Measurements from ENCODE around the gene ZNF830. TPM values are rescaled to one million over a fixed set of nuclear protein-coding genes. Genes with fewer than 3 reads are reported as not detected.
"Not testable (repeated sequence)": the region's sequence is repeated elsewhere in the genome, so short reads cannot be mapped to it uniquely, and the experiment has no call there.

The ZNF830 gene, protein sequence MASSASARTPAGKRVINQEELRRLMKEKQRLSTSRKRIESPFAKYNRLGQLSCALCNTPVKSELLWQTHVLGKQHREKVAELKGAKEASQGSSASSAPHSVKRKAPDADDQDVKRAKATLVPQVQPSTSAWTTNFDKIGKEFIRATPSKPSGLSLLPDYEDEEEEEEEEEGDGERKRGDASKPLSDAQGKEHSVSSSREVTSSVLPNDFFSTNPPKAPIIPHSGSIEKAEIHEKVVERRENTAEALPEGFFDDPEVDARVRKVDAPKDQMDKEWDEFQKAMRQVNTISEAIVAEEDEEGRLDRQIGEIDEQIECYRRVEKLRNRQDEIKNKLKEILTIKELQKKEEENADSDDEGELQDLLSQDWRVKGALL
- total RNA-seq, result 10.7 TPM
- long read RNA-seq, transcript ZNF830-201 (1 exons, 2,246 nt), result major isoform, 8 of 8 reads
- long read RNA-seq, partial matches to known transcripts, result 0 of 8 reads
- long read RNA-seq, other reads (novel, unspliced or antisense), result 0 of 8 reads

DNA sequence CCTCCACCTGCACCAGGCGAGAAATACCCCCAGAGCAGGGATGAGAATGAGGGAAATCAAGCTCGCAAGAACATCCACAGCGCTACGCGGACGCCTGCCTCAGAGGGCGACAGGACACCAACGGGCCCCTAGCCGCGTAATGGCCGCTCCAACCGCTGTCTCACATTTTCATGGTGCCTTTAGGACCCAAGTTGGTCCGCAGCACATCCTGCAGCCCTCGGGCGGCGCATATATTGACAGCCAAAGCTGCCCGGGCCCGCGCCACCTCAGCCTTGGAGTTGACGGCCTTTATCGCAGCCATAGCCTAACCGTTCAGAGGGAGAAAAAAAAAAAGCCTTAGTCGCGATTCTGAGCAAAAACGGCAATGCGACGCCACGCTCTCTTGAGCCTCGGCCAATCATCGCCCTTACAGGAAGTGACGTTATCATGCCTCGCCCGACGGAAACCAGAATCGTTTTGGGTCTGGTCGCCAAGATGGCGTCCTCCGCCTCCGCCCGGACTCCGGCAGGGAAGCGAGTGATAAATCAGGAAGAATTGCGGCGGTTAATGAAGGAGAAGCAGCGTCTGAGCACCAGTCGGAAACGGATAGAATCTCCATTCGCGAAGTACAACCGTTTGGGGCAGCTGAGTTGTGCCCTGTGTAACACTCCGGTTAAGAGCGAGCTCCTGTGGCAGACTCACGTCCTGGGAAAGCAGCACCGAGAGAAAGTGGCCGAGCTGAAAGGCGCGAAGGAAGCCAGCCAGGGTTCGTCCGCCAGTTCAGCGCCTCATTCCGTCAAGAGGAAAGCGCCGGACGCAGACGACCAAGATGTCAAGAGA is at the start of gene ZNF830, which contains the start of gene CCT6B:
ZNF830 (plus strand) TSS at position 448 of the 819 bp plus-strand sequence; CDS start at position 475, 27 bp downstream.
CCT6B (minus strand) TSS at position 368 of the 819 bp plus-strand sequence; CDS start at position 301, 67 bp downstream.
- peak; percentile 99 for ATAC-seq
- DNase-seq, result peak; percentile 93
- intact Hi-C loops (cut with micrococcal nuclease), result no loop called here

DNA sequence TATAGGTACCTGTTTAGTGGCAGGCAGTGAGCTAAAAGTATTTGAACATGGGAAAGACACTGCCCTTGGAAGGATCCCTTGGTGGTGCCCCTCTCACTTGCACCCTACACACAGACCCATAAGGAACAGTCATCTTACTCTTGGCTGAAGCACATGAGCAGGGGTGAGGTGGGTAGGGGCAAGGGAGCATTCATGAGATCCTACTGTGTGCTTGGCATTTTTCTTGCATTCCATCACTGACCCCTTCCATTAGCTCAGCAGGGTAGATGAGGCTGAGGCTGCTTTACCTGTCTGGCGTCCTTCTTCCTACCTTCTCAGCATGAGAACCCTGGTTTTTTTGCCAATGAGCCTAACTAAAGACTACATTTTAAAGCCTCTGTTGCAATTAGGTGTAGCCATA is 48.3 kb upstream of the ZNF830 start:
- no peak for DNase-seq

DNA sequence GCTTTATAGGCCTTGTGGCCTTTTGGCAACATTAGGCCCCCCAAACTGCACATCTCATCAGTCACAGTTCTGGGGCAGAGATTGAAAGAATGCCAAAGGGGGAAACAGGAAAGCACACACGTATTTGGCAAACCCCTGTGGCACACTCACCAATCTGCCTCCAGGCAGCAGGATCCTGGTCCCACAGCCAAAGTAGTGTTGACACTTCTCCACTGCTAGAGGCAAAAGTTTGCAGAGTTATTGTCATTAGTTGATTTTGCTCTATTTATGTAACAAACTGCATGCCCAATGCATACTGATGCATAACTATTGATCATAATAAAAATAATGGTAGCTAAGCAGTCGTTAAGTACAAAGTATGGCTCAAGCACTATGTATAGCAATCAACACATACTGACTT is 45.2 kb upstream of the ZNF830 start:
- ATAC-seq (no peak), DNase-seq (no peak)
- intact Hi-C loops (cut with micrococcal nuclease), result no loop called here

More for the DNA sequence above, 48.3 kb upstream of the ZNF830 start:
- ATAC-seq, result no peak
- intact Hi-C loops (cut with micrococcal nuclease), result no loop called here

DNA sequence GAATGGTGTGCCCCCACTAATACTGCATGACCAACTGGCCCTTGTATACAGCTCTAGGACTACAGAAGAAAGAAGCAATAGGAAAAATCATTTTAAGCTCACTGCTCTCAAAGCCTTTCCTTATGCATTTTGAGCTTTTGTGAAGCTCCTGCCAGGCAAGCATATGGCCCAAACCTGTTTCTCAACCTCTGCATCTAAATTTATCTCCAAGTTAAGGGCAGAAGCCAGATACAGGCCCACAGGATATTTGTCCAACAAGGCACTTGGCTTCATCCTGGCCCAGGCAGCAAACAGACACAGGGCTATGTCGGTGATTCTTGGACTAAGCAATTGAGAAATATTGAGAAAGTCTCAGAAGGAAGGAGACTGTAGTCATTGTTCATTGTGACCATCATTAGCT is 44.0 kb upstream of the ZNF830 start:
- intact Hi-C loops (cut with micrococcal nuclease), result no loop called here
- no peak for ATAC-seq
- no peak for DNase-seq

DNA sequence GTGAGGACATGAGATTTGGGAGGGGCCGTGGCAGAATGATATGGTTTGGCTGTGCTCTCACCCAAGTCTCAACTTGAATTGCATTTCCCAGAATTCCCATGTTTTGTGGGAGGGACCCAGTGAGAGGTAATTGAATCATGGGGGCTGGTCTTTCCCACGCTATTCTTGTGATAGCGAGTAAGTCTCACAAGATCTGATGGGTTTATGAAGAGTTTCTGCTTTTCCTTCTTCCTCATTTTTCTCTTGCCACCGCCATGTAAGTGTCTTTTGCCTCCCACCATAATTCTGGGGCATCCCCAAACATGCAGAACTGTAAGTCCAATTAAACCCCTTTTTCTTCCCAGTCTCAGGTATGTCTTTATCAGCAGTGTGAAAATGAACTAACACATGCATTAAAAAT is 40.7 kb upstream of the ZNF830 start:
- ATAC-seq (no peak), DNase-seq (no peak)
- intact Hi-C loops (cut with micrococcal nuclease), result no loop called here

DNA sequence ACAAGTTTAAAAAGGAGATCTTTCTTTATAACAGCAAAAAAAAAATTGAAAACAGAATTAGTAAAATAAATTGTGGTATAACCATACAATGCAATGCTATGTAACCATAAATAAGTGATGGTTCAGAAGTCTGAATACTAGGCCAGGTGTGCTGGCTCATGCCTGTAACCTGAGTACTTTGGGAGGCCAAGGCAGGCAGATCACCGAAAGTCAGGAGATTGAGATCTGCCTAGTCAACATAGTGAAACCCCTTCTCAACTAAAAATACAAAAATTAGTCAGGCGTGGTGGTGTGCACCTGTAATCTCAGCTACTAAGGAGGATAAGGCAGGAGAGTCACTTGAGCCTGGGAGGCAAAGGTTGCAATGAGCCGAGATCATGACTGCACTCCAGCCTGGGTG is 34.7 kb upstream of the ZNF830 start:
- intact Hi-C loops (cut with micrococcal nuclease), result no loop called here
- no peak for DNase-seq
- no peak for ATAC-seq

DNA sequence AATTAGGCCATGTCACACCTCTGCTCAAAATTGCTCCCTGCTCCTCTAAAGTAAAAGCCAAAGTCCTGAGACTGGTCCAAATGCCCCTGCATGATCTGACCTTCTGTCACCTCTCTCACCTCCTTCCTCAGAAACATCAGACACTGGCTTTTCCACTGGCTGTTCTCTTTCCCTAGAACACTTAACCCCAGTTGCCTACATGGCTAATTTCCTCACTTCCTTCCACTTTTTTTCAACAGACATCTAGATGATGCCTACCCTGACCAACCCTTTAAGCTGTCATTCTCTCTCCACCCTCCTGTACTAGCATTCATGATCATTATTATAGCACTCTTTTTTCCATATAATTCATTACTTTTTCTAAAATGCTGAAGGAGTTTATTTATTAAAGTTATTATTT is 31.1 kb upstream of the ZNF830 start:
- DNase-seq (no peak), ATAC-seq (no peak)
- intact Hi-C loops (cut with micrococcal nuclease), result no loop called here

DNA sequence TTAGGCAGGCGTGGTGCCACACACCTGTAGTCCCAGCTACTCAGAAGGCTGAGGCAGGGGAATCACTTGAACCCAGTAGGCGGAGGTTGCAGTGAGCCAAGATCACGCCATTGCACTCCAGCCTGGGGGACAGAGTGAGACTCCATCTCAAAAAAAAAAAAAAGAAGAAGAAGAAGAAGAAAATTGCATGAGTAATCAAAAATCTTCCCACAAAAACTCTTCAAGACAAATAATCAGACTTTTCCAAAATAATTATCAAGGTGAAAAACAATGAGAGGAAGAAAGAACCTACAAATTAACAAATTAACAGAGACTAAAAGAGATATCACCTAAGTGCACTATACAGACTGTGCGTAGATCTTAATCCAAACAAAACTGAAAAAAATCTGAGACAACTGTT is 10.6 kb upstream of the ZNF830 start:
- intact Hi-C loops (cut with micrococcal nuclease), result not testable (repeated sequence)

DNA sequence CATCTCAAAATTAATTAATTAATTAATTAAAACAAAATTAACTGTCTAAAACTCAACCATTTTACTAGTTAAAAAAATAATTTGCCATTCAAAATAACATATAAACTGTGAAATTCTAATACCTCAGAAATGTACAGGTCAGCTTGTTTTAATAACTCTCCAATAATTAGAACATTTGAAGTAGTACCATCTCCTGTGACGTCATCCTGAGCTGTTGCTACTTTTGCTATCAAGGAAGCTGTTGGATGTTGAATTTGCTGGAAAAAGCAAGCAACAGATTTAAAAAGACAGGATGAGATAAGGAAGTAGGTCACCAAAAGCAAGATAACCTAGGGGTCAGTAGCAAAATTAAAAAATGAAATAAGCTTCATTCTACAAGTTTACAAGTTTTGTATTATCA is 2.9 kb upstream of the ZNF830 start:
- intact Hi-C loops (cut with micrococcal nuclease), result no loop called here
- ATAC-seq (no peak), DNase-seq (no peak)

More for the DNA sequence above, 10.6 kb upstream of the ZNF830 start:
- DNase-seq, ATAC-seq: not testable (repeated sequence)

DNA sequence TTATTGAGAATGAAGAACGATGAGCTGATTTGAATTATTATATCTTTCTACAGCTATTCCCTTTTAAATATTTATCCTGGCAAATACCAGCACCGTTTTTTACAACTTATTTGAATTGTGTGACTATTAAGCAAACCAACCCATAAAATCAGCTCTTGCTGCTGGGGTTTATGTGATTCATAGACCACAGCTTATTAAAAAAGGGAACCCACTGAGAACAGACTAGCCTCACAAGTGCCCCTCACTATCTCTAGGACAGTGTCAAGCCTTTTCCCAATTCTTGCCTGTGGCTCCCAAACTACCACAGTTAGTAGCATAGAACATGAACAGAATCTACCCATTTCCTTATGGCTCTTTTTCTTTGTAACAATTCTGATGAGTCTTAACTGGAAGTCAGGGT is 12.8 kb downstream of the ZNF830 start:
- ATAC-seq (no peak), DNase-seq (no peak)
- intact Hi-C loops (cut with micrococcal nuclease), result no loop called here

DNA sequence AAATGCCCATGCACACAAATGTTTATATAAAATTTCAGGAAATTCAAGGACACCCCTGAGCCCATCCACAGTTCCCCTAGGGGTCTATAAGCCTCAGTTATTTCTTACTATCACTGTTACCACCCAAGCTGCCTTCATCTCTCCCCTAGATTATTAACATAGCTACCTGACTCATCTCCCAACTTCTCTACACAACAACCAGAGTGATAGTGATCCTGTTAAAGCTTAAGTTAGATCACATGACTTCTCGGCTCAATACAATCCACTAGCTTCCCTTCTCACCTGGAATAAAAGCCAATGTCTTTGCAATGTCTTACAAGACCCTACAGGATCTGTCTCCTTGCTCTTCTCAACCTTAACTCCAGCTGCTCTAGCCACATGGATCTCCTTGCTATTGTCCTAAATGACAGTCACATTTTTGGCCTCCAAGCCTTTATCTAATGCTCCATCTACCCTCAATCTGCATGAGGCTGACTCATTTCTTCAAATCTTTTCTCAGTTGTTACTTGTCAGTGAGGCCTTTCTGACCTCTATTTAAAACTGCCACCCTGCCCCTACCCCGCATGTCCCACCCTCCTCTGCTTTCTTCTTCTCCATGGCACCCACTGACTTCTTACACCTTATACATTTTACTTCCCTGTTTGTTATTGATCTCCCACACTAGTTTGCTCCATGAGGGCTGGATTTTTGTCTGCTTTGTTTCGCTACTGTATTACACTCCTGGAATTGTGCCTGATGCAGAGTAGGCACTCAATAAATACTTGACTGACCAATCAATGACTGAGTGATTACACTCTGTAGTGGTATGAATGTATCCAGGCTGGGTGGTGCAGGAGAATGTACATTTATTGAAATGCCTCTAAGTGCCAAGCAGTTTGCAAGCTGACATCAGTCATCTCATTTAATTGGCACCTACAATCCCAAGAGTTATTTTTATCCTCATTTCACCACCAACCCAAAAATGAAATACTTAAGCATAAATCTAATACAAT is 13.8 kb downstream of the ZNF830 start:
- intact Hi-C loops (cut with micrococcal nuclease), result no loop called here
- DNase-seq (no peak), ATAC-seq (no peak)

DNA sequence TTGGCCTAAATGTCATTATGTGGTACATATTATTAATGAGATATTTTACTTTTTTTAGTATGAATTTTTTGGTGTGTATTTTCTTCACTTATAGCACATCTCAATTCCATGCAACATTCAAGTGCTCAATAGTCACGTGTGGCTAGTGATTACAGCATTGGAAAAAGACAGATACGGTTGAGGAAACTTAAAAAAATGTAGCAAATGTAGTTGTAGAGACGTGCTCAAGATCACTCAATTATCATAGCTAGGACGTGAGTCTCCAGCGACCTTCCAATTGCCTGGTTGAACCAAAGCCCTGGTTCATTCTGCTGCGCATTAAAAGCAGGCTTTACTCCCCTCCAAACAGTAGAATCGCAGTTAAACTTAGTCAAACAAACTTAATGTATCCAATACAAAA is 17.8 kb downstream of the ZNF830 start:
- no peak for DNase-seq
- intact Hi-C loops (cut with micrococcal nuclease), result no loop called here
- no peak for ATAC-seq

DNA sequence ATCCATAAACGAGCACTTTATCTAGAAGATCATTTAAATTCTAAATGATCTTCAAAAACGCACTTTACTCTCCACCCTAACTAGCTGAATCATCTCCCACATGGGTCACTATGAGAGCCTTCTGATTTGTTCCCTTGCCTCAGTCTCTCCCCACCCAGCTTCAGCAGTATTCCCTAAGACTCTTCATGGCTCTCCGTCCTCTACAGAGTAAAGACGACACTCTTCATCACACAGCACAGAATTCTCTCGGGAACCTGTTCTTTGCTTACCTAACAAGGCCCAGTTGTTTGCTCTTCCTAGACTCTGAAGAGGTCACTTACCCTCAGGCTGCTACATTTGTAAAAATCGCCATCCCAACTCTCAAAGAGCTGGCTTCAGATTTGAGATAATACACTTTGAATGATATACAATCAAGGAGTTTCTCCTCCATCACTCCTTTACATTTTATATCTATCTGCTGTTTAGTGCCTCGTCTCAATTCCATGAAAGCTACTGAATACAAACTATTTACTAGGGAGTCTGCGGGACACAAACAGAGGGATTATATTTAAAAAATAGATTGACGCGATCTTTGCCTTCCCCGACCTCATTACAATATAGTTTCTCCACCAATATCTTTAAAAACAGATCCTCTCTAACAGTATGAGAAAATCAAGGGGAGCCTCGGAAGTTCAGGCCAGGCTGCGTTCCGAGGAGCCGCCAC is 18.5 kb downstream of the ZNF830 start:
- no peak for ATAC-seq
- no peak for DNase-seq
- intact Hi-C loops (cut with micrococcal nuclease), result no loop called here

DNA sequence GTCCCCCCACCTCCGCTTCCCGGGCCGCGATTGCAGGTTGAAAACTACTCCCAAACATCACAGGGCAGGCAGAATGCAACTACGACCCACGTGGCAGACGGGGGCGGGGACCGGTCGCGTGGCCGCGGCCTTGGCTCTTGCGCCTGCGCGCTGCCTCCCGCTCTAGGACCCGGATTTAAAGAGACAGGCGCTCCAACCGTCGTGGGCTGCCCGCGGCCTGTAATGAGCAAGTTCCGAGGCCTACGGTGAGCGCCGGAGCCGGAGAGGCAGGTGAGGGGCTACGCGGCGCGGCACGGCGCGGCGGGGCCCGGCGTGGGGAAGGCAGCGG is 19.0 kb downstream of the ZNF830 start, which contains the start of gene LIG3:
LIG3 (plus strand) TSS at position 160 of the 328 bp plus-strand sequence. CDS start 2,494 bp downstream, outside the sequence.
- DNase-seq (peak; percentile 96), ATAC-seq (peak; percentile 94)
- intact Hi-C loops (cut with micrococcal nuclease), result no loop called here

DNA sequence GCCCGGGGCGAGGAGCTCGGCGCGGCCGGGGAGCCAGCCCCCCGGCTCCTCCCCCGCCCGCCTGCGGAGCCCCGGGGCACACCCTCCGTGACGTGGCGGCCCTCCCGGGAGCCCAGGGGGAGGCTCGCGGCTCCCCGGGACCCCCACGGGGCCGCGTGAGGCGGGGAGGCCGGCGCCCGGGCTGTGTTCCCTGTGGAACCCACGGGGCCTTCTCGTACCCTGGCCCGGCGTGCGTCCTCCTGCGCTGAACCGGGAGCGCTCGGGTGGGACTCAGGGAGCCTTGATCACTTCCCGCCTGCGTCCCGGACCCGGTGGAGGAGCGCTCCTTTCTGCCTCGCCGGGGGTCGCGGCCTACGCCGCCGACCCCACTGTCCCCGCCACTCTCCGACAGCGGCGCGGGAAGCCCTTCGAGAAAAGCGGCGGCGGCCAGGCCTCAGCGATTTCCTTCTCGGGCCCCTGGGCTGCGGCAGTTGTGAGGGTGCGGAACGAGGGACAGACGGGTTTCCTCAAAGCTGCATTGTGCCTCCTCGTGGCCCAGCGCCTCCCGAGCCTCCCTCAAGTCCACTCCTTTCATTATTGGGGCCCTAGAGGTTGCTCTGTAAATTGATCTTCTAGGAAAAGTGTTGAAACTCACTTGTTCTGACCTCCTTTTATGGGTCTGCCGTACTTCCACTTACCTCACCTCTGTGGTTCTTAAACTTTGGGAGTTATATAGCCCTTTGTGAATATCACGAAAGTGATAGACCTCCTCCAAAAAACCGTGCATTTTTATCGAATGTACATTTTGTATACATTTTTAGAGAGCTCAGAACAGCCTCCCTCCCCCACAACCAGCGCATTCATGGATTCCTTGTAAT is 19.6 kb downstream of the ZNF830 start:
- intact Hi-C loops (cut with micrococcal nuclease), result no loop called here
- ATAC-seq (peak; percentile 97), DNase-seq (peak; percentile 89)

DNA sequence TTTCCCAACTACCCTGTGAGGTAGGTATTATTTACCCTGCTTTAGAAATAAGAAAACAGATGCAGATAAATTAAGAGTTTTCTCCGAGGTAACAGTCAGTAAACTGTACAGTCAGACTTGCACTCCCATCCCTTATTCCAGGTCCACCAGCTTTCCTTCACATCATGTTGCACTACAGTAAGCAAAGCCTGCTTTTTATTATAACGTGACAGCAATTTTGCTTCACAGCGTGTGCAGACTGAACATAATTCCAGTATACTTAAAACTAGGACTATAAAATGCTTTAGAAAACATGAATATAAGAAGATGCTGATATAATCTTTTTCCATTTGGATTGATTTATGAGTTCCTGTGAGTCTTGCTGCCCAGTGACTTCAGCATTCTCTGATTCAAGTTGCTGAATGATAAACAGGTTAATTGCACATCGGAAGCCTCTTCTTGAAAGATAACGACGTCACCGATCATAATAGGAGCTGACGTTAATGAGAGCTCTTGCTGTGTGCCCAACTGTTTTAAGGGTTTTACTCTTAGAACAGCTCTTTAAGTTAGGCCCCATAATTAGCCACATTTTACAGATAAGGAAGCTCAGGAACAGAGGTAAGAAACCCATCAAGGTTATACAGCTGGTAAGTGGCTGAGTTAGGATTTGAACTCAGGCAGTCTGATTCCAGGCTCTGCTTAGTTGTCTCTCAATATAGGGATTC is 20.4 kb downstream of the ZNF830 start:
- no peak for DNase-seq
- intact Hi-C loops (cut with micrococcal nuclease), result no loop called here
- ATAC-seq, result no peak

DNA sequence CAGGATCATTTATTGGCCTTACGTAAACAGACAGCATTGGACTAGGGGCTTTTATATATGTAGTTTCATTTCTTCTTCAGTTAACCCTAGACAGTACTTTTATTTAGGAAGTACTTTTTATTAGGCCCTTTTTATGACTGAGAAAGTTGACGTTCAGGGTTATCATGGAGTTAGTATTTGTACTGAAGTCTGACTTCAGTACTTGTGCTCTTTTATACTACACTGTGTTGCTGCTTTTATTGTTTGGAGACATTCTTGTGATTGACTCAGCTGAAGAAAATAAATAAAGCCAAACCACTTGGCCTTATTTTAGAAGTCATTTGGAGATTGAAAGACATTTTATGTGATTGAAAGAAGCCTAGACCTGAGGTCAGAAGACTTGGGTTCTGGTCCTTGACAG is 25.9 kb downstream of the ZNF830 start:
- no peak for ATAC-seq
- DNase-seq, result no peak
- intact Hi-C loops (cut with micrococcal nuclease), result no loop called here

Data from left ventricle myocardium superior (tissue), 1 donor.